Stimulated activated CD4-positive, alpha-beta T cell treated with anti-CD3 and anti-CD28 coated beads, TNF-alpha, amount 100 ng/mL, for 1 hour (primary cell): ENCODE results near the gene CRIP1.

Source experiments
- DNase-seq, 3 donors: peaks; one replicate each; pipeline ENCODE4 v3.0.0-alpha.2; 2020; ENCODE audit warnings: low read depth in 3 of 3, low spot score in 1 of 3

CRIP1 gene

DNA sequence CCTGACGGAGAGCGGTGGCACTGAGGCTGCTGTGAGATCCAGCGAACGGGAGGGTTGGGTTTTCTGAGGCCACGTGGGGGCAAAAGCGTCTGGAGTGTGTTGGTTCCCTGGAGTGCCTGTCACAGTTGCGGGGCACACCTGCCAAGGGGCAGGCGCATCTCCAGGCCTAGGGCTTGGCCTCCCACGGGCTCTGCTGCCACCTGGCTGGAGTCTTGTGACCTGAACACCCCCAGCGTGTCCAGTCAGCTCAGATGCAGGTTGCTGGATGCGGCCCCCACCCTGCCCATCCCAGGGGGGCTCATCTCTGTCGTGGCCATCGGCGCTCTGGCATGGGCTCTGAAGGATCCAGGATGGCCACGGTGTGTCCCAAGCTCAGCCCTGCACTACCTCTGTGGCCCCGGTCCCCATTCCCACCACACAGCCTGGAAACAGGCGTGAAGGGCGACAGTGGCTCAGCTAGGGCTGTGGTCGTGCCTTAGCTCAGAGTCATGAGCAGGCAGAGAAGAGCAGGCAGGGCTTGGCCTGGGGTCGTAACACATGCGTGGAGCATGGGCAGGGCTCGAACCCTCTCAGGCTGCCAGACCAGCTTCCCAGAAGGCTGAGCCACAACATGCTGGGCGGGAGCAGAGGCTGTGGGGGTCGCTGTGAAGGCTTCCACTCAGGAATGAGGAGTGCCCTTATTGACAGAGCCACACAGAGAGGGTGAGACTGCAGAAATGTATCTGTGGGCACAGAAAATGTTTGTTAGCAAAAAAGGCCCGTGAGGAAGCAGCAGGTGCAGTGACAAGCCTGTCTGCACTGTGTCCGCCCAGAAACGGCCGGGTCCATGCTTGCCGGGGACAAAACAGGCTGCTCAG, 35.6 kb upstream of the CRIP1 start:
- no peak for DNase-seq

DNA sequence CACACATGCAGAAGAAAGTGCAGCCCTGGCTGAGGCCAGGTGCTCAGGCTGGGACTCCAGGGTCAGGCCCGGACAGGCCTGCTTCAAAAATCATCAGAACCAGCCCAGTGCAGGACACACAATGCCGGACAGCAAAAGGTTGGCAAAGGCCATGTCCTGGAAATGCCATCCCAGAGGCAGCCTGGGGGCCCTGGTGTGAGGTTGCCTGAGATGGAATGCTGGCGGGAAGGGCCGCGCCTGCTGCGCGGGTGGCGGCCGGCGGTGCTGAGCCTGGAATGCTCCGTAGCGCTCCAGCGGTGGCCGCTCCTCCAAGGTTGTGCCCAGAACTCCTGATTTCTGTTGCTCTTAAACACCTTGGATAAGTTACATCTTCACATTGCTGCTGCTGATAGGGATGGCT, 33.7 kb upstream of the CRIP1 start:
- DNase-seq, result no peak

DNA sequence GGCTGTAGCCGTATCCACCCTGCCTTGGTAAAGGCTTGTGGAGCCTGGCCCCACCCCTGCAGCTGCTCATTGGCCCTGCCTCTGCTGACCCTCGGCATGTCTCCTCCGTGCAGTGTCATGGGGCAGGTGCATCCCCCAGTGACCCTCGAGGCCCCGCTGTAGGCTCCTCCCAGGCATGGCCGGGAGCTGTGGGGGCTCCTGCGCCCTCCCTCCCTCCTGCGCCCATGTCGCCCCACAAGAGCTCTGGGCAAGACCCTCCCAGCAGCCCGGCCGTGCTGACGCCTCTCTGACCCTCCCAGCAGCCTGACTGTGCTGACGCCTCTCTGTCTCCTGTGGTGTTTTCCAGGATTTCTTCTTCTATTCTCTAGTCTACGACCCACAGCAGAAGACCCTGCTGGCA, 32.8 kb upstream of the CRIP1 start:
- DNase-seq, result no peak

GRCh38 chr14:105455086-105455640, 31.5 kb upstream of the CRIP1 start:
- no peak for DNase-seq

DNA sequence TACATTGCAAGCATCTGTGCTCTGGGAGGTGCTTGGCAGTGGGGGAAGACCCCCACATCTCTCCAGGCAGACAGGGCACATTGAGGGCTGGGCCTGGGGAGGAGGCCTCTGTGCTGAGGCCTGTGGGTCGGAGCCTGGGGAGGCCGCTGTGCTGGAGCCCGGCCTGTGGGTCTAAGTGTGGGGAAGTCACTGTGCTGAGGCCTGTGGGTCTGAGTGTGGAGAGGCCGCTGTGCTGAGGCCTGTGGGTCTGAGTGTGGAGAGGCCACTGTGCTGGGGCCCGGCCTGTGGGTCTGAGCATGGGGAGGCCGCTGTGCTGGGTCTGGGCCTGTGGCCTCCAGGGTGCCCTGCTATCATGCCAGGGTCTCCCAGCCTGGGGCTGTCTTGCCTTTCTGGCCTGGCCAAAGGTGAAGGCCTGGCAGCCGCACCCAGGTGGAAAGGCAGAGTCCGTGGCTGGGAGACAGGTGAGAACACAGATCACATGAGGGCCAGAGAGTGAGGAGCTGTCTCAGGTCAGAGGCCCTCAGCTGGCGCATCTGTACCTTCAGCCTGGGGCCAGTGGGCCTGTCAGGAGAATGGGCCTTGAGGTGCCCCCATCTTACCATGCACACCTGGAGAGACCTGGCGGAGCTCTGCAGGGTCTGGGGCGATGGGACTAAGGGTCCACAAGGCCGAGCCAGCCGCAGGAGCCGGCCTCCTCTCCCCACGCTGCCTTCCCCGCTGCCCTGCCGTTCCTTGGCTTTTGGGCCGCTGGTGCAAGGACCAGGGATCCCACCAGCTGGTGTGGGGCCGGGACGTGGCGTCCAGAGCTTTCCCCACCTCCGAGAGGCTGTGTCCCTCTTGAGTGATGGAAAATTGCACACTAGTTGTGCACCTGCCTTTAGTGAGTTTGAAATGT, 30.7 kb upstream of the CRIP1 start:
- no peak for DNase-seq

DNA sequence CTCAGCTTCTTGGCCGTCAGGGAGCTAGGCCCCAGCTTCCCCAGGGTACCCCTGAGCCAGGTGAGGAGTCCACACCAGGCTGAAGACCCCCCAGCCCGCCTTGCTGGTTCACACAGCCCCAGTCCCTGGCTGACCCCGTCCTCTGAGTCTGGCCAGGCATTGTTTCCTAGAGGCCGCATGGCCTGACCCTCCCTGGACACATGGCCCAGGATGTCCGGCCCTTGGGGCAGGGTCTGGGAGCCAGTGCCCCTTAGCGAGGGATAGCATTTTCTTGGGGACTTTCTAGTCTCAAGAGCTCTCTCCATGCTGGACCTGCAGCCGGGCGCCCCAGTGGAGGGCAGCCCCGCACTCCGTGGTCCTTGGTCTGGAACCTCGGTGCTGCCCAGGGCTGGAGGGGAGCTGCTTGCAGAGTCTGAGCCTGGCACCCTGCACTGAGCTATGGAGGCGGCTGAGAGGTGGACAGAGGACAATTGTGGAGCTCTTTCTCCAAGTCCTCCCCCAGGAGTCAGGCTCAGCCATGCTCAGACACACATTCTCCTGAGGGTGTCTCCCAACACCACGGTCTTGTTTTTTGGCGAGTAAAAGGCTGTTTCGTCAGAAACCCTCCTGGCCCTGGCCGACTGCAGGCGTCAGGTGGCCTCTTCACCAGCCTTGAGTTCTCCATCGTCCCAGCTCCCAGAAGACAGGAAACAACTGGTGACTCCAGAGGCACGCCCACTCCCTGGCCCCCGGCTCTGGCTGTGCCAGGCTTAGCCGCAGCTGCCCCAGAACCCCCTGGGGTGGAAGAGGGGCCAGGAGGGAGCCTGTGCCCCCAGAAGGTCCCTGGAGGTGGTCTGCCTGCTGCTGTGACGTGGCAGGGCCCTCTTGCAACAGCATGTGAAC, 29.7 kb upstream of the CRIP1 start:
- no peak for DNase-seq

GRCh38 chr14:105458010-105458409, 28.7 kb upstream of the CRIP1 start:
- DNase-seq, result no peak

DNA sequence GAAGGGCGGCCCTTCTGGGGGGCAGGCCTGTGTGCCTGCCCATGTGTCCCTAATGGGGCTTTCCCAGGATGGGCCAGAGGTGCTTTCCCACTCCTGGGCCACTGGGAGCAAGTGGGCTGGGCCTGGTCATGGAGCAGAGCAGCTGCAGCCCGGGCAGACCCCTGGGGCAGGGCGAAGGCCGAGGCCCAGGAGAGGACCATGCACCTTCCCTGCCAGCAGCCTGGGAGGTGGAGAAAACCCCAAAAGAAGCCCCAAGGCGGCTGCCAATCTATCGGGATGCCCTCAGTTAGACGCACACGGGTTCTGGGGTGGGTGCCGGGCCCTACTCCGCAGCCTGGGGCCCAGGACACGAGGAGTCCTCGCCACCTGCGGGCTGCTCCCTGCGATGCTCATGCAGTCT, 28.1 kb upstream of the CRIP1 start:
- DNase-seq, result no peak

DNA sequence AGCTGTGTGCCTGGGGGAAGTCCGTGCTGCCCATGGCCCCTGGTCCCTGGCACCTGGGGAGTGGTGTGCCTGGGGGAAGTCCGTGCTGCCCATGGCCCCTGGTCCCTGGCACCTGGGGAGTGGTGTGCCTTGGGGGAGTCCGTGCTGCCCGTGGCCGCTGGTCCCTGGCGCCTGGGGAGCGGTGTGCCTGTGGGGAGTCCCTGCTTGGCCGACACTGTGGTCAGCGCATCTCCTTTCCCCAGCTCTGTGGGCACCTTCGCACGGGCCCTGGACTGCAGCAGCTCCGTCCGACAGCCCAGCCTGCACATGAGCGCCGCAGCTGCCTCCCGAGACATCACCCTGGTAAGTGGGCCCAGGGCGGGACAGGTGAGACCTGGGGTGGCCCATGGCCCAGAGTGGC, 26.6 kb upstream of the CRIP1 start:
- no peak for DNase-seq

DNA sequence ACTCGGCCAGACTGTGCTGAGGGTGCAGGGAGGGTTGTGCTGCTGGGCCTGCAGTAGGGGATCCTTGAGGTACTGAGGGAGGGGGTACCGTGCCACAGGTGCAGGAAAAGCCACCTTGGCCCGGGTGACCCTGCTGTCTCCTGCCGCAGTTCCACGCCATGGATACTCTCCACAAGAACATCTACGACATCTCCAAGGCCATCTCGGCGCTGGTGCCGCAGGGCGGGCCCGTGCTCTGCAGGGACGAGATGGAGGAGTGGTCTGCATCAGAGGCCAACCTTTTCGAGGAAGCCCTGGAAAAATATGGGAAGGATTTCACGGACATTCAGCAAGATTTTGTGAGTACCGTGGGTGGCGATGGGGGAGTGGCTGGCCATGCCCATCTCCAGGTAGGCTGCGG, 26.1 kb upstream of the CRIP1 start:
- no peak for DNase-seq

- no peak for DNase-seq
Measured at GRCh38 chr14:105461903-105462302, 24.8 kb upstream of the CRIP1 start.

DNA sequence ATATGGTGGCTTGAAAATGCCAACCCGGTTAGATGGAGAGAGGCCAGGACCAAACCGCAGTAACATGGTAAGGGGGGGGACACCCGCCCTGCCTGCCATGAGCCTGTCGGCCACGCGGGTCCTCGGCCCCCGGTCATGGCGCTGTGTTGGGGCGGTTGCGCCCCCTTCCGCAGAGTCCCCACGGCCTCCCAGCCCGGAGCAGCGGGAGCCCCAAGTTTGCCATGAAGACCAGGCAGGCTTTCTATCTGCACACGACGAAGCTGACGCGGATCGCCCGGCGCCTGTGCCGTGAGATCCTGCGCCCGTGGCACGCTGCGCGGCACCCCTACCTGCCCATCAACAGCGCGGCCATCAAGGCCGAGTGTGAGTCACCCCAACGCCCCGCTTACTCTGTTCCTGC, 22.2 kb upstream of the CRIP1 start:
- no peak for DNase-seq

GRCh38 chr14:105465209-105466031, 21.3 kb upstream of the CRIP1 start:
- DNase-seq, result no peak

DNA sequence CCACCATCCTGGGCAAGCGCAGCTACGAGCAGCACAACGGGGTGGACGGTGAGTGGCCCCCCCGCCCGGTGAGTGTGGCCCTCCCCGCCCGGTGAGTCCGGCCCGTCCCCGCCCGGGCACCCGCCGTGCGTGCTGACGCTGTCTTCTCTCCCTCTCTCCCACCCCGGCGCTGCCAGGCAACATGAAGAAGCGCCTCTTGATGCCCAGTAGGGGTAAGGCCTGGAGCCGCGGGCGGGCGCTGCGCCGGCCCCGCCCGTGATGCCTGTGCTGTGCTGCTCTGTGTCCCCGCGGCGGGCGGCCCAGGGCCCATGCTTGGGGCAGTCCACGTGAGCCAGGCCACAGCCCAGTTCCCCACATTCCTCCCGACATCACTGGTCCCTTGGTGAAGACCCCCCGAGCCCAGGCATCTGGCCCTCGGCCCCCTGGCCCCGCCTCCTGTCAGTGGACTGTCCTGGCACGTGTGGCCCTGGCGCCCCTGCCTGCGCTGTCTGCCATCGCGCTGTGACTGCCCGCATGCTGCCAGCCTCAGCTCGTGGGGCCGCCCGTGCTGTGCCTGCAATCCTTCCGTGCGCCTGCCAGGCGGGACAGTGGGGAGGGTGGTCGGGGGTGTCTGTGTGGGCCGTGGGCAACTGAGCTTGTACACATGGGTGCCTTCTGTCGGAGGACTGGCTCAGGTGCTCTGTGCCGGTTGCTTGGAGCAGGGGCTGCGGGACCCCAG, 20.0 kb upstream of the CRIP1 start:
- no peak for DNase-seq

DNA sequence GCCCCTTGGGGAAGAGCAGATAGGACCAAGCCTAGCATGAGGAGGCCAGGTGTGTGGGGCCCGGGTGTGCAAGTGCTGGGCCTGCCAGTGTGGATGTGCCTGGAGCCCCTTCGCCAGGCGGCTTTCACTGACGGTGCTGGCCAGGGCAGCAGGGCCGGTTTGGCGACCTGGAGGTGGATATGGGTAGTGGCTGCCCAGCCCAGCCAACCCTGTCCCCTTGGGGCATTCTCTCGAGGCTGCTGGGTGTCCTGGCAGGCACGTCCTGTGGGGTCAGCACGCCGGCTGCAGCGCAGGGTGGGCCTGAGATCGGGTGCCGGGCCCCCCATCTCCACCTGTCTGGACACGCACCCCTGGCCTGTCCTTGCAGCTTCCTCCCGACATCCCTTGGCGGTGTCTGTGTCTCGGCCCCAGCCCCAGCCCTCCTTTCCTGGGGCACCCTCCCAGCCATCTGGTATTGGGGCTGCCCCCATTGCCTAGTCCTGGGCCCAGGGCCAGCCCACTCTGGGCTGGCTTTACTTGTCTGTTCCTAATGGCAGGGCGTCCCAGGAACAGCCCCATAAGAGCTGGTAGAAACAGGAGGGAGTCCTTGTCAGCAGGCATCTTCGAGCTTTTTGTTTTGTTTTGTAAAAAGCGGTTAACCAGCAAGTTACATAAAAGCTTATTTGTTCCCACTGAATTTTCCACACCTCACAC, 19.3 kb upstream of the CRIP1 start:
- DNase-seq, result no peak

GRCh38 chr14:105467942-105468471, 18.7 kb upstream of the CRIP1 start:
- DNase-seq, result no peak

- no peak for DNase-seq
Measured at GRCh38 chr14:105468621-105469241, 18.0 kb upstream of the CRIP1 start.
